CD4-positive, alpha-beta T cell treated with Interleukin-10 for 1 hour (primary cell): ENCODE results near the gene RUNX2.

Source experiments
- DNase-seq: peaks from one replicate; pipeline ENCODE4 v3.0.0-alpha.2; 2020

The RUNX2 gene

DNA sequence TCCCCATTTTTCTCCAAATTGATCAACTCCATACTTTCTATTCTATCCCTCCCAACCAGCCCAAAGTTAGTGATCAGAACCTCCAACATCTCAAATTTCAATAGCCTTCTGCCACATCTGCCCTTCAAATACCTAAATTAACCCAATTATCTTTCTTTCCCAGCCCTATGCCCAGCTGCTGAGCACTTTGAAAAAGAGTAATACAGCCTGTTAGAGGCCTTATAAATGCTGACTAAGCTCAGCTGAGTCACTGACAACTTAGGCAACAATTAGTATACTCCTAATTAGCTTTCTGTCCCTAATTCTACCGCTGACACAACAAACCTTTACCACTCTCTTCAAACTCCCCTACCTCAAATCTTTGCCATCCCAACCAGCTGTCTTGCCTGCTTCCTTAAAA, 23.5 kb downstream of the RUNX2 start:
- DNase-seq = no peak

DNA sequence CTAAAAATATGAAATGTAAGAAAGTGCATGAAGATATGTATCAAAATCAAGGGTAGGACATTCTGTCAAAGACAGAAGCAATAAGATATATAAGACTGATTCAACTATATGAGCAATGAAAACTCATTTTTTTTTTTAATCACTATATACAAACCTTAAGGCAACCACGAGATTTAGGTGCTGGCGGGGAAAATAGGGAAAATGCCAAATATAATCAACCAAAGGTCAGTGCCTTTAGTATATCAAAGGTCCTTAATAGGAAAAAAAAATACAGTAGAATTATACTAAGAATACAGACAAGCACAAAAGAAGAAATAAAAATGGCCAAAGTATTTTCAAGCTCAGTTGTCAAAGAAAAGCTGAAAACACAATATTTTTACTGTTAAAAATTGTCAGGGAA, 25.5 kb downstream of the RUNX2 start:
- no peak for DNase-seq

DNA sequence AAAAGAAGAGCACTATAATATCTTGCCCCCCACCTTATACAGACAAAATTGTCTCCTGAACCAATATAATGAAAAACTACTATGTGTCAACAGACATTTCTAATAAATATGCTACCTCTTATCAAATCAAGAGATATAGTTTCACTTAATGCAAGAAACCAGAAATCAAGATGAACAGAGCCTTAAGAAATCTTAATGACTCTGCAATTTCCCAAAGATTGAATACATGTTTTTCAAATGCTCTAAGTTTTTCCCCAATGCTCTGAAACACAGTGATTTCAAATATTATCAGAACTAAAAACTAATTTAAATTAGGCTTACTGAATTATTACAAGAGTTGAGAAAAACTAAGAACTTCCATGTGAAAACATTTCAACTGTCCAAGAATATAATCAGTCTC, 36.3 kb downstream of the RUNX2 start:
- no peak for DNase-seq

DNA sequence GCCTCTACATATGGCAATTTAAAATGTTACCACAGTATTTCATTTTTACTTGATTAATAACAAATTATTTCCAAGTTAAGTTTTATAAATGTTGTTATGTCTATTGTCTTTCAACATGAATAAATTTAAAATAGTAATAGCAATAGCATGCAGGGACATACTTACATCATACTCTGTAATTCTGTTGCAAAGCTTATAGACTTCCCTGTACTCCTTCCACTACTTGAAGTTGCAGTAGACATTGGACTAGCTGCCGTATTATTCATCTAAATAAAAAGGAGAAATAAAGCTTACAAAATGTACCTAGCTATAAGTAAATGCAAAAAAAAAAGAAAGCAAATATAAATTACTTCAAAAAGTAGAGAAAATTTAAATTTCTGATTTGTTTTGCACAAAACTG, 36.9 kb downstream of the RUNX2 start:
- DNase-seq = no peak

DNA sequence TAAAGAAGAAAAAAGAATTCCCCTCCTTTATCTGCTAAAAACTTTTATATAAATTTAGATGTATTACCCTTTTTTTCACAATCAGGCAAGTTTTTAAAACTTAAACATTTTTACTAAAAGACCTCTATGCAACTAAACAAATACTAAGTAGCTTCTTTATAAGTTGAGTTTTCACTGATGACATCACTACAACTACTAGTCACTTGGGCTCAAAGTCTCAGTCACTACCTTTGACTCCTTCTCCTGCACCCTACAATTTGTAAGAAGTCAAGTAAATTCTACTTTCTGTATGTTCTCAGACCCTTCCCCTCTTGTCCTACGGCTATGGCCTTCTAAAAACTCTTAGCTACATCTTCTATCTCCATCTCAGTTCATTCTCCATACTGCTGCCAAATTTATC, 38.4 kb downstream of the RUNX2 start:
- no peak for DNase-seq

DNA sequence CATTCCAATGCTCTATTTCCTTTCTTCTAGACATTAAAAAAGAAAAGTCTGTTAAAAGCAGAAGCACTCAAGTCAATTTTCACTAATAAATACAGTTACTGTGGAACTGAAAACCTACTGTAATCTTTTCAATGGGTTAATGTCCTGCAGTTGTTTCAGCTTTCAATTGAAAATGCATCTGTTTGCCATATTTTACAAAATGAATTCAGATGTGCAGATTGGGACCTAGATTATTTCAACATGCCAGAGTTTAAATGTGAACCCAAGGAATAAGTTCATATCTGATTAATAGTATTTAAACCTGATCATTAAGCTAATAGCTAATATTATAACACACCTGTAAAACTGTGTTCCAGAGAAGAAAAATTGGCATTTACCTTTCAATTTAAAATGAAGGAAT, 39.9 kb downstream of the RUNX2 start:
- no peak for DNase-seq

DNA sequence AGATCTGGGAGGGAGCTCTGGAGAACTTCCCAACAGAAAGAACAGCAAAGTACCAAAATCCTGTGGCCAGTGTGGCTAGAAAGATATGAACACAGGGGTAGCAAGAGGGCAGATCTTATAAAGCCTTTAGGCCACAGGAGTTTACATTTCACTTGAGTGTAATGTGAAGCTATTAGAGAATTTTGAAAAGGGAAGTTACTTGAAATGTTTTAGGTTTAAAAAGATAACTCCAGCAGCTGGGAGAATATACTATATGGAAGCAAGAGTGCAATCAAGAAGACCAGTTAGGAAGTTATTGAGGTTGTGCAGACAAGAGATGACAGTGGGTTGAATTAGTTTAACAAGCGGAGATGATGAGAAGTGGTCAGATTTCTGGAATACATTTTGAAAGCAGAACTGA, 41.7 kb downstream of the RUNX2 start:
- DNase-seq = no peak

DNA sequence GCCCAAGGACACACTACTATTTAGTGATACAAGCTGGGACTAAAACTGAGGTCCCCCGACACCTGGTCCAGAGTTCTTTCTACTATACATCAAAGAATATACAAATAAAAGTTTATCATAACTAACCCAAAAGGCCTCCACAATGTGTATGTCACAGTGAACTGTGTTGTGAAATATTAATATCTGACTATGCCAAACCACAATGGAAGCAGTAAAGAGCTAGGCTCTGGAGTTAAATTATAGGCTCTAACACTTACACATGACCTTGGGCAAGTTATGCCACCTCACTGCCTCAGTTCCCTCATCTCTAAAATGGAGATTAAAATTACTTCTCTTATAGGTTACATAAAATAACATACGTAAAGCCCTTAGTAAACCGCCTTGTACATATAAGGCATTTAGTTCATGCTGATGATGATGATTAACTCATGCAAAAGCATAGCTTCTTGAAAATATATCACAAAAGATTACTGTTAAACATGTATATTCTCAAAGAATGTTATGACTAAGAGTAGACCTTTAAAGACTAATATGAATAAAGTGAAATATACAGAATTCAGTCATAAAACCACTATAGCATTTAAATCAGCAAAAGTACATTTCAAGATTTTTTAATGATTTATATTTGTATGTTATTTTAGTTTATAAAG, 43.9 kb downstream of the RUNX2 start:
- no peak for DNase-seq

DNA sequence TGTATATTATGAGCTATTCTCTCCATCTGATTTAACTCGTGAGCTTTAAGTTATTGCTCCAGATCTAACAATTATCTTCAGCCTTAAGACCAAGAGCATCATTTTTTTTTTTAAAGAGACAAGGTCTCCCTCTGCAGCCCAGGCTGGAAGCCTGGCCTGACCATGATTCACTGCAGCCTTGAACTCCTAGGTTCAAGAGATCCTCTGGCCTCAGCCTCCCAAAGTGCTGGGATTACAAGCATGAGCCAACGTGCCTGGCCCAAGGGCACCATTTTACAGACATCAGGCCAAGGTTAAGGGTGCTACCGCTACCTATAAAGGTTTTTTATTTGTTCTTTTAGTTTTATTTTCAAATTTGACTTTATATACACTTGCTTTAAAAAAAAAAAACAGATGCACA, 47.3 kb downstream of the RUNX2 start:
- no peak for DNase-seq

DNA sequence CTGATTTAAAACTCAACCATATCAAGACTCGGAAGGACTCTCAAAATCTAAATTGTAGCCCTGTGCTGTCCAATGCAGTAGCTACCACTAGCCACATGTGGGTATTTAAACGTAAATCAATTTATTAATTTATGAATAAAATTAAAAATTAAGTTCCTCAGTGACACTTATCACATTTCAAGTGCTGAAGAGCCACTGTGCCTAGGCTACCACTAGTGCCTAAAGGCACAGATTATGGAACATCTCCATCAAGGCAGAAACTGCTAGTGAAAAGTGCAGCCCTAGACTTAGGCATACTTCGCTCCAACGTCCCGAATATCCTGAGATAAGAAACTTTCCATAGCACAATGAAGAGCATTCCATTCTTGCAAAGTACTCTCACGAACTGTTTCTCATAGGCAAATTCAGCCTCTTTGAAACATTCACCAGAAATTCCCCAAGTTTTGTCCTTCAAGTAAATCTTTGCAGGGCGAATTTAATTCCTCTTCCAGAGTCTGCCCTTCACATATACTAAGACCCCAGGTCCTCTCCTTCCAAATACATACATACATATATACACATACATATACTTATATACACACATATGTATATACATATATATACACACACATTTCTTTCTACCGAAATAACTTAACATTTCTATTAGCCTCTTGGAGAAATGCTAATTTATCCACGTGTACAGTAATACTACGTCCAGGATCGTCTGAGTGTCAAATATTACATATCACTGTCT, 48.3 kb downstream of the RUNX2 start:
- DNase-seq = no peak

DNA sequence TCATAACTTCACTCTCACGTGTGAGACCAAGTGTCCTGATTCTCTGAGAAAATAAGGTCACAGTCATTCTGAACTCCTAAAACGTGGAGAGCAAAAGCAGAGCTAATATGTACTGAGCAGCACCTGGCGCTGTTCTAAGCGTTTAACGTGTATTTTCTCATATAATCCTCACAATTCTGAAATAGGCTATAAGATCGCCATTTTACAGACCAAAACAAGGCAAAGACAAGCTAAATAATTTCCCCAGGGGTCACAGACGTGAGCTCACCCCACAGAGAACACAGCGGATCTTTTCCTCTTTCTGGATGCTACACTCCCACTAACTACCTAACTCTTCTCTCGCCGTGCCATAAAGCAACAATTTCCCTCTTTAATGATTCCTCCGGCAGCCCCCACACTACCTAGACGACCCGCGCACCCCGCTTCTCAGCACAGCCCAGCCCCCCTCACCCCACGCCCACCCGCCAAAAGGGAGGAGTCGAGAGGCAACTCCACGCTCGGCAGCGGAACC, 49.0 kb downstream of the RUNX2 start:
- DNase-seq = no peak

DNA sequence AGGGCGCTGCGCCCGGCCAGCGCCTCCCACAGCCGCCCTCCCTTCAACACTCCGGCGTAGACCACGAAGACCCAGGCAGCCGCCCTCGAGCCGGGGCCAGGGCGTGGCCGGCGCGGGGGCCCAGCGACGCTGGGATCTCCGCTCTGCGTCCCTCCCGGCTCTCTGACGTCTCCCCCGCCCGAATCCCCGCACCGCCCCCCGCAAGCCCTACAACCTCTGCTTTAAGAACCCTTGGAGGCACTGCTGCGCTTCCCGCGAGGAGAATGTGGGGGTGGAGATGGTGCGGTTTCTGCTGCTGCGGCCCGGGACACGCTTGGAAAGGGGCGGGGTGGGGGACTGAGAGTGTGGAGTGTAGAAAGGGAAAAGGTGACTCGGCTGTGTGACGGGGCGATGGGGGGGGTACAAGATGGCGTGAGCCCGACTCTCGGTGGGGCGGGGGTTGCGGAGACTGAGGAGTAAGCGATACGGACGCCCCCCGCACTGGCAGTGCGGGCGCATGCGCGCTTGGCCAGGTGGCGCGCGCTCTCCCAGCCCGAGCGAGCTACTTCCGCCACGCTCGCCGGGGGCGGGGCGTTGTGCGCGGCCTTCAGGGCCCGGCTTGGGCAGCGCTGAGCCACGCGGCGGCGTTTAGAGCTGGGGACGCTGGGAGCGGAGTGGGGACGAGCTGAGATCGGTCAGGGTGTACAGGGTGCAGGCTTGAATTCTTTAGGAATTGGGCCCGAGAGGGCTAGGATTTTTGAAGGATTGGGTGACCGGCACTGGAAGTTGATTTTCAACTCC, 49.6 kb downstream of the RUNX2 start, which contains the start of gene SUPT3H:
Gene SUPT3H (minus strand): TSS at position 381 of the 780 bp plus-strand sequence.
- peak; percentile 91 for DNase-seq

DNA sequence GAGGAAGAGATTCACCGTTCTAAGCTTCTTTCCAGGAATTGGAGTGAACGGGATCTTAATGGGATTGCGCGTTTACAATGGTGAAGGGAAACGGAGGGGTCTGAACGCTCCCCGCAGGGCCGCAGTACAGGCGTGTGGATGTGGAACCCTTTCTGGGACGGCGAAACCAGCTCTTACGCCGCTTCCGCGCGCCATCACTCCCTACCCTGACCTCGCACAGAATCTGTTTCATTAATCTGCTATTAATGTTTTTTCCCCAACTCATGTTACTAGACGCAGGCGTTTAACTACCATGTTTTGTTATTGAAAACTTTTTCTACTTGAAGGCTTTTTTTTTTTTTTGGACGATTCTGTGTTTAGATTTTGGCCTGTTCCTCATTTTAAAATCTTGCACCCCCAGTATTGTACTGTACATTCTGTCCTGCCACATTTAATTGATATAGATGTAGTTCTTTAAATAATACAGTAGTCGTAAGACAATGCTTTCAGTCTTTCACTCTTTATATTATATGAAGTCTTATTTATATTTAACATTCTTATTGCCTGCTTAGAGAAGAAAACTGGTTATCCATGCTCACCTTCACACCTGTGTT, 50.3 kb downstream of the RUNX2 start:
- DNase-seq = peak; percentile 32

DNA sequence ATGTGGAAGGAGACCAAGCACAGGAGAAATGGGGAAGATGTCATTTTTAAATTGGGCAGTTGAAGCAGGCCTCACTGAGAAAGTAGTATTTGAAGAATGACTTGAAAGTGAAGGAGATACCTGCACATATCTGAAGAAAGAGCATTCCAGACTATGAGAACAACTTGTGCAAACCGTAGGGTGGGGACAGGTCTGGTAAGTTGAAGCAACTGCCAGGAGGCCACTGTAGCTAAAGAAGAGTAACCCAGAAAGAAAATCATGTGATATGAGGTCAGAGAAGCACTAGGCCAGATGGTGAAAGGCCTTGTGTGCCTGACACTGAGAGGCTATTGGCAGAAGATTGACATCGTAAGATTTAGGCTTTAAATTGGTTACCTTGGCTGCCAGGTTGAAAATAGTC, 54.3 kb downstream of the RUNX2 start:
- no peak for DNase-seq

DNA sequence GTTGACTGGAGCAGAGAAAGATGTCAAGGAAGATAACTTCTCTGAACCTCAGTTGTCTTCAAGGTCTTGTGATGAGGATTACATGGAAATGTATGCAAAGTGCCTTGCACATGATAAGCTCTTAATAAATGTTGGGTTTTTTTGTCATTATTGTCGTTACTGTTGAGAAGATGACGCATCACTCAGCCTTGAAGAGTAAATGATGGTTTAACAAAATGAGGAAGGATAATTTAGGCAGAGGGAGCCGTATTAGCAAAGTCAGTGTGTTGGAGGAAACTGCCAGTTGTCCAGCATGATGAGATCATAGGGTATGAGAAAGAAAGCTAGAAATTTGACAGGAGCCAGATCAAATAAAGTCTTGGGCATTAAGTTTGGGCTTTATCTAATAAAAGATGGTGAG, 58.4 kb downstream of the RUNX2 start:
- DNase-seq = no peak

DNA sequence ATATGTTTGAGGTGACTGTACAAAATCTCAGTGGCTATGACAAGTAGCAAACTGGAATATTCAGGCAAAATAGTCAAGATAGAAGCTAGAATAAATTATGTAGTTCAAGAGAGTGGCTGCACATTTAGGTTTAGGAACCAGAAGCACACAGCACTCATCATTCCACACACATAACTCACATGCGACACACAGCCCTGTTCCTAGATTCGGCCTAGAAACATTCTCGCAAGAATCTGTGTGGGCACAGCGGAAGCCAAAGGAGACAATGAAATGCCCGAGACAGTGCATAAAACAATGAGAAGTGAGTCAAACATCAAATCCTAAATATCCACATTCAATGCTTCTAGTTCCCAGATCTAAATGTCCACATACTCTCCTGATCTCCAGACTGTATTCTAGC, 59.1 kb downstream of the RUNX2 start:
- no peak for DNase-seq

DNA sequence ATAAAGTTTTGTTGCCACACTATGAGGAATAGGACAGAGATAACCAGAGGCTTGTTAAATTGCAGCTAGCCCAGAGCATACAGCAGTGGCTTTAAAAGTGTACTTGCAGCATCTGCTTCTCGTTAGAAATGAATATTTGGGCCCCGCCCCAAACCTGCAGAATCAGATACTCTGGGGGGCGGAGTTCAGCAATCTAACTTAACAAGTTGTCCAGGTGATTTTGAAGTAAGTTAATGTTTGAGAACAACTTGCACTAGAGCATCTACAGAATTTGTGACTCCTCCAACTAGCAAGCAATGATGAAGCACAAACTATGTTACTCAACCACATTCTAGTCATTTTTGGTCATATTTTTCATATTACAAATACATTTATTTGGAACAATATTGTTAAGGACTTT, 60.2 kb downstream of the RUNX2 start:
- DNase-seq = no peak

DNA sequence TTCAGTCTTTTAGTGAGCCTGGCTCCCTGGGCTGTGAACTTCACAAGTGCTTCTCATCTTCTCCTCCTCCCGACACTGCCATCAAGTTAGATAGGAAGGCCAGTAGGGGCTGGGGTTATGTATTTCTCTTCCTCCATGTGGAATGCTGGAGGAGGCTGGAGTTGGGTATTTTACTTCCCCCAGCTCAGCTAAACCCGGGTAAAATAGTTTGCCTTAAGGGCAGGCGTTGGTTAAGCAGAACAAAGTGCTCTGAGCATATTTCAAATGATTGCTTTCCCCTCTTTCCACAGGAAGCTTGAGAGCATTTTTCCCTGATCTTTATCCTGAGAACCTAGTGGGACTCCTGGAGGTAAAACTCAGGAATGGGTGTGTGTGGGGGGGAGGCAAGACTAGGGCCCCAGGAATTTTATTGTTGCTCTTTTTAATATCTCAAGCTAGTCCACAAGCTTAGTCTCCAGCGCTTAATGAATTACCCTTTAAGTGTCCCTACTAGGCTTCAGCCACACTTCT, 66.5 kb downstream of the RUNX2 start:
- DNase-seq = no peak

DNA sequence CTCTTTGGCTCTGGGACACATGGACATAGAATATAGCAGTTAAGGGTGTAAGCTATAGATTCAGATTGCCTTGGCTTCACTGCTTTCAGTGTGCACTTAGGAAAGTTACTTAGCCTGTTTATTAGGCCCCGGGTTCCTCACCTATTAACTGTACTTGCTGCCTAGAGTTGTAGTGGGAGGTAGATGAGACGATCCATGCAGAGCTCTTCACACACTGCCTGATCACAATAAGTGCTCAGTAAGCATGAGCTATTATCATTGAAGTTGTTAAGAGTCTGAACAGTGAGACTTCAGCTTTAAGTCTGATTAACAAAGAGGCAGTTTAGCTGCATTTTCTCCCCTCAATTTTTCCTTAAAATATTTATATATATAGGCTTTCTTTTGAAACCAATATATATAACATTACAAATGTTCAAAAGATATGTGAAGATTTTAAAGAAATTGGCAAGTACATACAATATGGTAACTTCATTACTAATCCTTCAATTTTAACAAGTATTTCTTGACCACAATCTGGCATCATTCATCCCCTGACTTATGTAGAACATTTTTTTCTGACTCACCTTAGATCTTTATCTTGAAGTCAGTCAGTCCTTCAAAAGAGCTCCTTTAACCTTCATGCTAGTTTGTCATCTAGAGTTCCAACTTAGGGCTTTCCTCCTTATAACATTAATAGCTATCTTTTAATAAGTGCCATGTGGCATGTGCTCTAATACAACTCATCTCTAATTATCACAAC, 70.1 kb downstream of the RUNX2 start:
- no peak for DNase-seq

DNA sequence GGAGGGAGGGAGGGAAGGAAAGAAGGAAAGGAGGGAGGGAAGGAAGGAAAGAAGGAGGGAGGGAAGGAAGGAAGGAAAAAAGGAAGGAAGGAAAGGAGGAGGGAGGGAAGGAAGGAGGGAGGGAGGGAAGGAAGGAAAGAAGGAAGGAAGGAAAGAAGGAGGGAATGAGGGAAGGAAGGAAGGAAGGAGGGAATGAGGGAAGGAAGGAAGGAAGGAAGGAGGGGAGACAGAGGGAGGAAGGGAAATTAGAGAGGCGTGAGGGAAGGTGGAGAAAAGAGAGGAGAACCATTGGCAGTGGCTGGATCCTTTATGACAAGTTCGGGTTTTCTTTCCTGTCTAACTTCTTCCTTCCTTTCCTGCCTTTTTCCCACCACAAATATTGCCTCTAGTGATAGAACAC, 71.9 kb downstream of the RUNX2 start:
- no peak for DNase-seq

DNA sequence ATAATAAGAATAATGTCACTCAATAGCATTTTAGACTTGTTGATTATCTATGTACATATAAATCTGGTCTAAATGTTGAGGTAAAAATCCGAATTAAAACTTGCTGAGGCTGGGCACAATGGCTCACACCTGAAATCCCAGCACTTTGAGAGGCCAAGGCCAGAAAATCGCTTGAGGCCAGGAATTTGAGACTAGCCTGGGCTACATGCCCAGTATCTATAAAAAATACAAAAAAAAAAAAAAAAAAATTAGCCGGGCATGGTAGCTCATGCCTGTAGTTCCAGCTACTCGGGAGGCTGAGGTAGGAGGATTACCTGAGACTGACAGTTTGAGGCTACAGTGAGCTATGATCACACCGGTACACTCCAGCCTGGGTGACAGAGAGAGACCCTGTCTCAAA, 83.8 kb downstream of the RUNX2 start:
- no peak for DNase-seq

DNA sequence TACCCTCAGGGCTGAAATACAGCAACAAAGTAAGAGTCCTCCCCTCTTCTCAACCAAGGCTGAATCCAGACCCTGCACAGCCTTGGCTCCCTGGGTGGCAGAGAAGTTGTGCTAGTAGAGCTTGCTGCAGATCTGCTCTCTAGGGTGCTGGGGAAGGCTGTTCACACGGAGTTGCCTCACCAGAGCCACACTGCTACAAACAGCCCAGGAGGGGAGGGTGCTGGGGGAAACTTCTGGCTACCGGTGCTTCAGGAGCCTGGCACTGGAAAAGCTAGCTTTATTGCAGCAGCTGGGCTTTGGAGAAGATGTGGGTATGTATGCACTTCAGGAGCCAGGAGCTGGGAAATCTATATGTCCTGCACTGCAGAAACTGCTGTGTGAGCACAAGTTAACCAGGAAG, 87.2 kb downstream of the RUNX2 start:
- no peak for DNase-seq
